DMS153 treated with DMSO at 0.1 percent for 48 hours (cell line): ENCODE results near the gene MYO10.
"Not testable (repeated sequence)": the region's sequence is repeated elsewhere in the genome, so short reads cannot be mapped to it uniquely, and the experiment has no call there.

Source experiments
- DNase-seq: peaks from one replicate; lab custom pipeline; 2025; ENCODE audit not compliant: unreplicated experiment; lab: John Stamatoyannopoulos, UW

MYO10 gene

GRCh38 chr5:16679190-16679589, 256.9 kb downstream of the MYO10 start:
- DNase-seq, result no peak

- no peak for DNase-seq
These were observed 260.3 kb downstream of the MYO10 start for GRCh38 chr5:16675806-16676205.

- no peak for DNase-seq
These were observed 261.3 kb downstream of the MYO10 start for GRCh38 chr5:16674750-16675149.

- peak; percentile 11 for DNase-seq
These were observed 262.6 kb downstream of the MYO10 start for GRCh38 chr5:16673241-16674201.

GRCh38 chr5:16671208-16671607, 264.9 kb downstream of the MYO10 start:
- DNase-seq, result no peak

DNA sequence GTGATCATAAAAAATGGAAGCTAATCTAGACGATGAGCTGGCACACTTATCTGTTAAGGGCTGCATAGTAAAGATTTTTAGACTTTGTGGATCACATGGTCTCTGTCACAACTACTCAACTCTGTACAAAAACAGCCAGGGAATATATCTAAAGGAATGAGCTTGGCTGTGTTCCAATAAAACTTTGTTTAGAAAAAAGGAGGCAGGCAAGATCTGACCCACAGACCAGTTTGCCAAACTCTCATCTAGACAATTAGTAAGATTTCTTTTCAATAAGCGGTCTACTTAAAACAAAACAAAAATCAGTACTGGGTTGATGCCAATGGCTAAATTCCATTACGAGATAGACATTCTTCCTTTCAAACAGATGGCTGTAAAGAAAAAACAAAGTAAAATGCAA, 266.3 kb downstream of the MYO10 start:
- no peak for DNase-seq

- DNase-seq, result no peak
These were observed 267.5 kb downstream of the MYO10 start for GRCh38 chr5:16668631-16669030.

DNA sequence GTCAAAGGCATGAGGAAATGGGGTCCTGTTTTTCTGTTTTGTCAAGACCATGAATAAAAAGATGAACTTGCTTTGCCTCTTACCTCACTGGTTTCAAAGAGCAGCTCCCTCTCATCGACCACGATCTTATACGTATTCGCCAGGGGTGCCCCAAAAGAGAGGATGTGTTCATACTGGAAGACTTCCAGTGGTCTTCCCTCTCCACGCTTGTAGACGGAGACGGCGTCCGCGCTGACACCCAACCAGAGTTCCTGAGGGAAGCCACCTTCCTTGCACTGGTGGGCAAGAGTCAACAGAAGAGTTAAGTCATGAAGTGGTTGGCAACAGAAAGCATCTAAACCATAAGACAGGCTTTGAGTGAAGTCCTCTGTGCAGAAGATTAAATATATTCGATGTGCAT, 267.9 kb downstream of the MYO10 start:
- DNase-seq, result no peak

- DNase-seq, result peak; percentile 25
These were observed 269.1 kb downstream of the MYO10 start for GRCh38 chr5:16666883-16667398.

DNA sequence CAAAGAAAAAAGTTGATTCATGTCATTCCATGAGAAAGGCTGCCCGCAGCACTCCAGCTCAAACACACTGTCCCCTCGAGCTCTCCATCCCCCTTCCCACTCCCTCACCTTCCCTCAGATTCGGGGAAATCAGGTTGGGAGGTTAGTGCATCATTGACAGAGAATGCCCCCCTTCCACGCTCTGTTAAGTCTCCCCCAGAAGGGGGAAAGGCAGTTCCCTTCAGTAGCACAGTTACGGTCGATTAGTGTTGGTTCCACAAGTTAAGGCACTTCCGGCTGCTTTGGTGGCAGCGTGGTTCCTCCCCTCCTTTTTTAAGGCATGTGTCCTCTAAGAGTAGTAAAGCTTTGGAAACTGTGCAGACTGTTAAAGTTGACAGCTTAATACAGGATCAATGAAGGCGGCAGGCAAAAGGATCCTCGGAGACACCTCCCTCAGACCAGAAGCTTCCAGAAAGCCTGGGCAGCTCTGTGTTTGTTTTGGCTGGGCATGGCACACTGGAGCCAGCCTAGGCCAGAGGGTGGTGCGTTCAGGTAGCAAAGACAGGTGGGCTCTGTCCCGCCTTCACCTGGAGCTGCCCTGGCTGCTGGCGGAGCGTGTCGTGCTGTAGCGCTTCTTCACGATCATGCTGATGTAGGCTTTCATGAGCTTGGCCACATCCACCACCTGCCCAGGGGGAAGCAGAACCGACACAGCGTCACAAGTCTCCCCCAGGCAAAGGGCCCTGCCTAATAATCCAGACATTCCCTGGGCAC, 269.8 kb downstream of the MYO10 start:
- no peak for DNase-seq

GRCh38 chr5:16665601-16666000, 270.5 kb downstream of the MYO10 start:
- DNase-seq, result no peak

DNA sequence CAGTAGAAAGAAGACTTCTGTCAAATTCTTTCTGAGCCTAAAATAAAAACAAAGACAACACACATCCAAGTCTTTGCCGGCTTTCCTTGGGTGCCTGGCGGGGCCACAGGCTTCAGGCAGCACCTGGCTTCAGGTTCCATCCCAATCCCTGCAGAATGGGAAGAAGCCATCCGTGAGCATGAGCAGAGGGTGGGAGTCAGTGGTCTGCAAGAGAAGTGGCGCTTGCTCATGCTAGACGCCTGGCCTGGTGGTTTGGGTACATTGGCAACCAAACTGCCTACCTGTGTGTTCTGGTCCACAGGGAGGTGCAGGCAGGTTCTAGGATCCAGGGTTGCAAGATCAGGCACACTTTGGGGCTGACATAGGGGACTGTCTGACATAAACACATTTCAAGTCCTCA, 271.7 kb downstream of the MYO10 start:
- no peak for DNase-seq

DNA sequence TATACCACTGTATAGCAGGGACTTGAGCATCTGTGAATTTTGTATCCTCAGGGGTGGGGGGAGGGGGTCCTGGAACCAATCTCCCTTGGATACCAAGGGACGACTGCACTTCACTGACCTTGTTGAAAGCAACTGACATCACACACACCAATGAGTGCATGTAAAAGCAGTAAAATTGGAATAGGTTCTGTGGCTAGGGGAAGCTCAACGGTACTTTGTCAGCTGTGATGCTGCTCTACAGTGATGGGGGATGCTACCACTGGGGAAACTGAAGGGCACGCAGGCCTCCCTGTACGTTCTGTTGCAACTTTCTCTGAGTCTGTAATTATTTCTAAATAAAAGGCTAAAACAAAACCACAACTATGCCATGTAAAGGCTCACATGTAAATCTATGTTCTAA, 272.2 kb downstream of the MYO10 start:
- DNase-seq, result no peak

GRCh38 chr5:16661713-16662112, 274.4 kb downstream of the MYO10 start:
- no peak for DNase-seq

DNA sequence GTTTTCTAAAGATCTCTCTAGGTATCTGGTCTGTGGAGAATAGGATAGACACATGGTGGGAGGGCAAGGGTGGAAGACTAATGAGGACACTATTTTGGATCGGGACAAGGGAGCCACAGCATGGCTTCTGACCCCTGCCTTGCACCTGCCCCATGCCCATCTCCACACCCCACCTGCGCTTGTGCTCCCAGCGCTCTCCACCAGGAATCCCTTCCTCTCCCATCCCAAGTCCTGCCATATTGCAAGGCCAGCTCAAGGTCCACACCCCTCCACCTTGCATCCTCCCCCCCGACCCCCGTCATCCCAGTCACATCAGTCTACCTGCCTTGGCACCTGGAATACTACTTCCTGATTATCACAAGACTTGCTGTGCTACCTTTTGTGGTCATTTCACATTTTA, 275.1 kb downstream of the MYO10 start:
- no peak for DNase-seq

DNA sequence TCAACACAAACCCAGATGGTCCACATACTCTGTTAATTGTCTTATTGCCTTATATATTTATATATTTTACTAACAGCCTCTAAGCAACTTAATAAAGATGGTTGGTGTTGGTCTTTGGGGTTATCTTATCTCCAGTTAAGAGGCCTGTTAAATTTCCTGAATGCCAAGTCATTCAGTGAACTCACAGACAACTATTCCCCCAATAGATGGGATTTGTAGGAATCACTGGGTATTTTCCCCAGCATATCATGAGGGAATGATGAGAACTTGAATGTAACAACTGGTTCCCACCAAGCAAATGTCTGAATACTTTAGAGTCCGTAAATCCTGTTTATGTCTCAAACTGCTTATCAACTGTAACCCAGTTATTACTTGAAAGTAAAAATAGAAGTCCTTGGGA, 276.6 kb downstream of the MYO10 start:
- no peak for DNase-seq

GRCh38 chr5:16656561-16657191, 279.4 kb downstream of the MYO10 start:
- DNase-seq, result no peak

DNA sequence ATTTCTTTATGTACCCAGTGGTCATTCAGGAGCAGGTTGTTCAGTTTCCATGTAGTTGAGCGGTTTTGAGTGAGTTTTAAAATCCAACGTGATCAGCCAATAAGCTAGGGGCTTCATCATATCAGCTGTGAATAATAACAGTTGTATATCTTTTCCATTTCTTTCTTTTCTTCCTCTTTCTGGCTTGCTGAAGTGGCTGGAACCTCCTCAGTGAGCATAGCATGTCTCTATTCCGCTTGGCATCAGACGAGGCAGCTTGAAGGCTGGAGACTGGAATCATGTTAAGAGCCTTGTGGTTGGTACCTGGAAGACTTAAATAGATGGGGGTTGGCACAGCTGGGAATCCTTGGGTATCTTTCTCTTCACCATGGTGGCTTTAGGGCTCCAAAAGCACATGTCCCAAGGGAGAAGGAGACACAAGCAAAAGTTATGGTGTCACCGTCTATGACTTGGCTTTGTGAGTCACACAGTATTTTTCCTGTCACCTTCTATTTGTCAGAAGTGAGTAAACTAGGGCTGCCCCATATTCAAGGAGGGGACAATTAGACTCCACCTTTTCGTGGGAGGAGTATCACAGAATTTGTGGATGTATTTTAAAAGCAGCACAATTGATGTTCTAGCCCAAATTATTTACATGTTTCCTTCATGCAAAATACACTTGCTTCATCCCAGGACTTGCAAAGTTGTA, 281.3 kb downstream of the MYO10 start:
- DNase-seq, result no peak

- DNase-seq, result not testable (repeated sequence)
These were observed 287.3 kb downstream of the MYO10 start for GRCh38 chr5:16648739-16649138.

DNA sequence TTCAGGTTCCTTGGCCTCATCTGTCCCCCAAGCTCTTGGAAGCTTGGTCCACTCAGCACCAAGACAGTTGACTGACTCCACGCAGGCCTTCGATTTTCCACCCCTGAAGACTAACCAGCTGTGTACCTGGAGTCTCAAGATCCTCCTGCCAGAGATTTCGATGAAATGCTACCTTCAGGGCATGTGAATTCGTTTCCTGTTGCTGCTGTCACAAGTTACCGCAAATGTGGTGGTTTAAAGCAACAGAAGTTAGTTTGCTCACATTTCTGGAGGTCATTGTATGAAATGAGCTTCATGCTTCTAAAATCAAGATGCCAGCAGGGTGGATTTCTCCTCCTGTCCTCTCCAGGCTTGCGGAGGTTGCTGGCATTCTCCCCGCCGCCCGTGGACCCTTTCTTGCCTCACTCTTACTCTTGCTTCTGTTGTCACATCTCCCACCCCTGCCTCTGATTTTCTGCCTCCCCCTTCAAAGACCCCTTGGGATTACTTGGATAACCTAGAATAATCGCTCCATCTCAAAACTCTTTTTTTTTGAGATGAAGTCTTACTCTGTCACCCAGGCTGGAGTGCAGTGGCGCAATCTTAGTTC, 291.7 kb downstream of the MYO10 start:
- no peak for DNase-seq
